SK-N-SH treated with all-trans-retinoic acid at 6 μM for 48 hours (cell line): Measurements from ENCODE around the gene NUBPL.

Experiments
- ATAC-seq: fragments of 200-7000 bp; cut with Tn5 transposase; 3 replicates; pipeline ENCODE4 v1.9.1; 2020; ENCODE audit warnings: mild to moderate bottlenecking, moderate library complexity
- ARNTL ChIP-seq: fragments of 450-650 bp; formaldehyde crosslinking; IDR thresholded peaks from 2 replicates; pipeline ENCODE4 v1.5.0; 2020; ENCODE audit warnings: low read depth, mild to moderate bottlenecking, moderate library complexity, borderline replicate concordance
- BACH2 ChIP-seq: fragments of 250-450 bp; sonication (Bioruptor Pico); IDR thresholded peaks from 2 replicates; pipeline ENCODE4 v1.9.0; 2021; ENCODE audit warnings: mild to moderate bottlenecking, borderline replicate concordance
- CSDC2 ChIP-seq: fragments of 250-450 bp; sonication (Bioruptor Pico); IDR thresholded peaks from 2 replicates; pipeline ENCODE4 v1.5.0; 2020; ENCODE audit warnings: mild to moderate bottlenecking, moderate library complexity
- ESRRG ChIP-seq: fragments of 250-450 bp; sonication (Bioruptor Pico); IDR thresholded peaks from 2 replicates; pipeline ENCODE4 v1.6.1; 2021; ENCODE audit warnings: mild to moderate bottlenecking
- GLIS3 ChIP-seq: fragments of 250-450 bp; sonication (Bioruptor Pico); IDR thresholded peaks from 2 replicates; pipeline ENCODE4 v1.5.0; 2020; ENCODE audit warnings: mild to moderate bottlenecking, moderate library complexity
- OSR1 ChIP-seq: fragments of 250-450 bp; sonication (Bioruptor Pico); IDR thresholded peaks from 2 replicates; pipeline ENCODE4 v1.8.0; 2022; ENCODE audit warnings: moderate library complexity, mild to moderate bottlenecking, inconsistent platforms
- PPARA ChIP-seq: fragments of 250-450 bp; sonication (Bioruptor Pico); IDR thresholded peaks from 2 replicates; pipeline ENCODE4 v1.5.0; 2020; ENCODE audit warnings: mild to moderate bottlenecking, borderline replicate concordance
- RARB ChIP-seq: fragments of 250-450 bp; sonication (Bioruptor Pico); IDR thresholded peaks from 2 replicates; pipeline ENCODE4 v1.8.0; 2021; ENCODE audit warnings: mild to moderate bottlenecking, moderate library complexity
- SNAI2 ChIP-seq: fragments of 250-450 bp; sonication (Bioruptor Pico); IDR thresholded peaks from 2 replicates; pipeline ENCODE4 v1.5.0; 2020; ENCODE audit warnings: mild to moderate bottlenecking, moderate library complexity
- TCF4 ChIP-seq: fragments of 250-450 bp; sonication (Bioruptor Pico); IDR thresholded peaks from 2 replicates; pipeline ENCODE4 v1.8.0; 2021; ENCODE audit warnings: mild to moderate bottlenecking, moderate library complexity, borderline replicate concordance
- TOX ChIP-seq: fragments of 250-450 bp; sonication (Bioruptor Pico); IDR thresholded peaks from 2 replicates; pipeline ENCODE4 v1.8.0; 2021; ENCODE audit warnings: mild to moderate bottlenecking, moderate library complexity, borderline replicate concordance
- ZC3H10 ChIP-seq: fragments of 250-450 bp; sonication (Bioruptor Pico); IDR thresholded peaks from 2 replicates; pipeline ENCODE4 v1.5.1; 2021; ENCODE audit warnings: mild to moderate bottlenecking, moderate library complexity
- ZFP30 ChIP-seq: fragments of 450-650 bp; formaldehyde crosslinking; IDR thresholded peaks from 2 replicates; pipeline ENCODE4 v1.5.0; 2022; ENCODE audit warnings: mild to moderate bottlenecking, moderate library complexity
- ZNF565 ChIP-seq: fragments of 450-650 bp; formaldehyde crosslinking; conservative IDR thresholded peaks from 2 replicates; pipeline ENCODE4 v1.5.0; 2020; ENCODE audit warnings: low read depth, mild to moderate bottlenecking, moderate library complexity
- ZNF70 ChIP-seq: fragments of 450-650 bp; formaldehyde crosslinking; IDR thresholded peaks from 2 replicates; pipeline ENCODE4 v1.5.0; 2020; ENCODE audit warnings: mild to moderate bottlenecking, moderate library complexity
- ZNF8 ChIP-seq: fragments of 450-650 bp; formaldehyde crosslinking; IDR thresholded peaks from 2 replicates; pipeline ENCODE4 v1.5.0; 2020; ENCODE audit warnings: mild to moderate bottlenecking, moderate library complexity
- TF ChIP-seq, protein P1 (sequence below): fragments of 250-450 bp; sonication (Bioruptor Pico); IDR thresholded peaks from 2 replicates; pipeline ENCODE4 v1.5.1; 2020; ENCODE audit warnings: low read depth, mild to moderate bottlenecking, moderate library complexity
- TF ChIP-seq, protein P2 (sequence below): fragments of 250-450 bp; sonication (Bioruptor Pico); IDR thresholded peaks from 2 replicates; pipeline ENCODE4 v1.5.1; 2021; ENCODE audit warnings: mild to moderate bottlenecking, moderate library complexity
- TF ChIP-seq, protein P3 (sequence below): fragments of 250-450 bp; sonication (Bioruptor Pico); IDR thresholded peaks from 2 replicates; pipeline ENCODE4 v1.5.0; 2020; ENCODE audit warnings: mild to moderate bottlenecking, moderate library complexity
- TF ChIP-seq, protein P4 (sequence below): fragments of 250-450 bp; sonication (Bioruptor Pico); IDR thresholded peaks from 2 replicates; pipeline ENCODE4 v1.8.0; 2021; ENCODE audit warnings: low read depth, mild to moderate bottlenecking, moderate library complexity, borderline replicate concordance
- TF ChIP-seq, protein P5 (sequence below): fragments of 250-450 bp; sonication (Bioruptor Pico); IDR thresholded peaks from 2 replicates; pipeline ENCODE4 v1.8.0; 2020; ENCODE audit warnings: mild to moderate bottlenecking, moderate library complexity, borderline replicate concordance

Gene NUBPL

DNA sequence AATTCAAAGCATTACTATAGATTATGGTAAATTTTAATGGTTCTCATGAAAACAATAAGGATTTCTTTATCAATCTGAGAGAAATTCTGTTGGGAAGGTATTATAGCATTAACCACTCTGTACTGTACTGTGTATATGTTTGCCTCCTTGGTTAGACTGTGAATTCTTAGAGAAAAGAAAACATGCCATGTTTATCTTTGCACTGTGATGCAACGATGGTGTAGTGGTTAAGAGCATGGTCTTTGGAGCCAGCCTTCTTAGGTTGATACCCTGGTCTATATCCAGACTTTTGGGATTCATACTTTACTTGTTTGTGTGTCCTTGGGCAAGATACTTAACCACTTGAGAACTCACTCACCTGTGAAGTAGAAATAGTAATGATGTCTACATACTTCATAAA lies 32.2 kb upstream of the NUBPL start (continued):
- TF ChIP-seq, protein P1, sequence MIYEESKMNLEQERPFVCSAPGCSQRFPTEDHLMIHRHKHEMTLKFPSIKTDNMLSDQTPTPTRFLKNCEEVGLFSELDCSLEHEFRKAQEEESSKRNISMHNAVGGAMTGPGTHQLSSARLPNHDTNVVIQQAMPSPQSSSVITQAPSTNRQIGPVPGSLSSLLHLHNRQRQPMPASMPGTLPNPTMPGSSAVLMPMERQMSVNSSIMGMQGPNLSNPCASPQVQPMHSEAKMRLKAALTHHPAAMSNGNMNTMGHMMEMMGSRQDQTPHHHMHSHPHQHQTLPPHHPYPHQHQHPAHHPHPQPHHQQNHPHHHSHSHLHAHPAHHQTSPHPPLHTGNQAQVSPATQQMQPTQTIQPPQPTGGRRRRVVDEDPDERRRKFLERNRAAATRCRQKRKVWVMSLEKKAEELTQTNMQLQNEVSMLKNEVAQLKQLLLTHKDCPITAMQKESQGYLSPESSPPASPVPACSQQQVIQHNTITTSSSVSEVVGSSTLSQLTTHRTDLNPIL, result no peak
- TF ChIP-seq CSDC2 (CRISPR knock-in tag), result no peak
- no peak for TF ChIP-seq ZNF8 (CRISPR knock-in tag)
- no peak for TF ChIP-seq BACH2 (CRISPR knock-in tag)
- no peak for TF ChIP-seq ARNTL
- no peak for TF ChIP-seq TOX (CRISPR knock-in tag)
- TF ChIP-seq RARB (CRISPR knock-in tag), result no peak
- TF ChIP-seq GLIS3 (CRISPR knock-in tag), result no peak
- TF ChIP-seq, all 23 proteins: peak for 0

DNA sequence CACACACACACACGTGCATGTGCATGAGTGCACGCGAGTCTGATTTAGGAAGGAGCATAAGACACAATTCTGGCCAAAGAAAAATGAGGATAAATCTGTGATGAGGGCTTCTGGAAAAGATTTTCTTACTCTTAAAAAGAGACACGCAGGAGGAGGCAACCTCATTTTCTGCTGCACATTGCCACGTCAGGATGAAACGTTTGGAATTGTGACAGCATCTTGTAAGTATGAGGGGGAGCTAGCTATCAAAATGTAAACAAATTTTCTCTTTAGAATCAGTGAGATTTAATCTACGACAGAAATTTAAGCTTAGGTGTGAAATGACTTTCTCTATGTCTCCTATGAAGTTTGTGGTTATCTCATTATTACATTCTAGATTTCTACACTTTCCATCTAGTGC lies 31.1 kb upstream of the NUBPL start:
- no peak for ATAC-seq
- TF ChIP-seq, protein P2, sequence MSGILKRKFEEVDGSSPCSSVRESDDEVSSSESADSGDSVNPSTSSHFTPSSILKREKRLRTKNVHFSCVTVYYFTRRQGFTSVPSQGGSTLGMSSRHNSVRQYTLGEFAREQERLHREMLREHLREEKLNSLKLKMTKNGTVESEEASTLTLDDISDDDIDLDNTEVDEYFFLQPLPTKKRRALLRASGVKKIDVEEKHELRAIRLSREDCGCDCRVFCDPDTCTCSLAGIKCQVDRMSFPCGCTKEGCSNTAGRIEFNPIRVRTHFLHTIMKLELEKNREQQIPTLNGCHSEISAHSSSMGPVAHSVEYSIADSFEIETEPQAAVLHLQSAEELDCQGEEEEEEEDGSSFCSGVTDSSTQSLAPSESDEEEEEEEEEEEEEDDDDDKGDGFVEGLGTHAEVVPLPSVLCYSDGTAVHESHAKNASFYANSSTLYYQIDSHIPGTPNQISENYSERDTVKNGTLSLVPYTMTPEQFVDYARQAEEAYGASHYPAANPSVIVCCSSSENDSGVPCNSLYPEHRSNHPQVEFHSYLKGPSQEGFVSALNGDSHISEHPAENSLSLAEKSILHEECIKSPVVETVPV (CRISPR knock-in tag), result no peak
- TF ChIP-seq GLIS3 (CRISPR knock-in tag) (no peak), ARNTL (no peak), BACH2 (CRISPR knock-in tag) (no peak), RARB (CRISPR knock-in tag) (no peak), PPARA (CRISPR knock-in tag) (no peak), ESRRG (CRISPR knock-in tag) (no peak), ZC3H10 (CRISPR knock-in tag) (no peak), ZNF70 (no peak), OSR1 (CRISPR knock-in tag) (no peak), CSDC2 (CRISPR knock-in tag) (no peak), SNAI2 (no peak)
- TF ChIP-seq, protein P3, sequence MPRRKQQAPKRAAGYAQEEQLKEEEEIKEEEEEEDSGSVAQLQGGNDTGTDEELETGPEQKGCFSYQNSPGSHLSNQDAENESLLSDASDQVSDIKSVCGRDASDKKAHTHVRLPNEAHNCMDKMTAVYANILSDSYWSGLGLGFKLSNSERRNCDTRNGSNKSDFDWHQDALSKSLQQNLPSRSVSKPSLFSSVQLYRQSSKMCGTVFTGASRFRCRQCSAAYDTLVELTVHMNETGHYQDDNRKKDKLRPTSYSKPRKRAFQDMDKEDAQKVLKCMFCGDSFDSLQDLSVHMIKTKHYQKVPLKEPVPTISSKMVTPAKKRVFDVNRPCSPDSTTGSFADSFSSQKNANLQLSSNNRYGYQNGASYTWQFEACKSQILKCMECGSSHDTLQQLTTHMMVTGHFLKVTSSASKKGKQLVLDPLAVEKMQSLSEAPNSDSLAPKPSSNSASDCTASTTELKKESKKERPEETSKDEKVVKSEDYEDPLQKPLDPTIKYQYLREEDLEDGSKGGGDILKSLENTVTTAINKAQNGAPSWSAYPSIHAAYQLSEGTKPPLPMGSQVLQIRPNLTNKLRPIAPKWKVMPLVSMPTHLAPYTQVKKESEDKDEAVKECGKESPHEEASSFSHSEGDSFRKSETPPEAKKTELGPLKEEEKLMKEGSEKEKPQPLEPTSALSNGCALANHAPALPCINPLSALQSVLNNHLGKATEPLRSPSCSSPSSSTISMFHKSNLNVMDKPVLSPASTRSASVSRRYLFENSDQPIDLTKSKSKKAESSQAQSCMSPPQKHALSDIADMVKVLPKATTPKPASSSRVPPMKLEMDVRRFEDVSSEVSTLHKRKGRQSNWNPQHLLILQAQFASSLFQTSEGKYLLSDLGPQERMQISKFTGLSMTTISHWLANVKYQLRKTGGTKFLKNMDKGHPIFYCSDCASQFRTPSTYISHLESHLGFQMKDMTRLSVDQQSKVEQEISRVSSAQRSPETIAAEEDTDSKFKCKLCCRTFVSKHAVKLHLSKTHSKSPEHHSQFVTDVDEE (CRISPR knock-in tag), result no peak
- TF ChIP-seq, protein P1, result no peak

DNA sequence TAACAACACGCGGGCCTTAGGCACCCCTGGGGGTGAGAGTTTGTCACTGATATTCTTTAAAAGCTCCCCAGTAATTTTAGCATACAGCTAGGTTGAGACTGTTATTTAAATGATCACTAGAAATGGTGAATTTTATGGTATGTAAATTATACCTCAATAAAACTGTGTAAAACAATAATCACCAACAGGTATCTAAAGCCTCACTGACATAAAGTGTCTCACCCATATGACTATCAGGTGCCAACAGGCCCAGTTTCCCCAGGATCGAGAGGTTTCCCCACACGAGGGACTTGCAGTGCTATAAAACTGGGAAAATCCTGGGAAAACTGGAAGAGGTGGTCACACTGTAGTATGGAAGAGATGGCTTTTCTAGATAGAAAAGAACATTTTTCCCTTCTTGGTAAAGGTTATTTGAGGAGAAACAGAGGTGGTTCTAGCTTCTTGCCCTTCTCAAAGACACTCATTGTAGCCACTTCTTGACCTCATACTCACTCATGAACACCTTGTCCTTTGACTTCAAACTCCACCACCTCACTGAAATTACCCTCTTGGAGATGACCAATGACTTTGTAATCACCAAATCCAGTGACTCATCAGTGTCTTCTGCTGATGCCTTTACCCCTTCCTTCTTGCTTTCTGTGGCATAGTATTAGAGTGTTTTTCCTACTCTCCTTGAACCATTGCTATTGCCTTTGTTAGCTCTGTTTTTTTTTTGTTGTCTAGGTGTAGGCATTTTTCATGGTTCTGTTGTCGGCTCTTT lies 24.8 kb upstream of the NUBPL start:
- no peak for ATAC-seq
- TF ChIP-seq GLIS3 (CRISPR knock-in tag) (no peak), PPARA (CRISPR knock-in tag) (no peak)
- TF ChIP-seq, all 23 proteins: peak for 0

DNA sequence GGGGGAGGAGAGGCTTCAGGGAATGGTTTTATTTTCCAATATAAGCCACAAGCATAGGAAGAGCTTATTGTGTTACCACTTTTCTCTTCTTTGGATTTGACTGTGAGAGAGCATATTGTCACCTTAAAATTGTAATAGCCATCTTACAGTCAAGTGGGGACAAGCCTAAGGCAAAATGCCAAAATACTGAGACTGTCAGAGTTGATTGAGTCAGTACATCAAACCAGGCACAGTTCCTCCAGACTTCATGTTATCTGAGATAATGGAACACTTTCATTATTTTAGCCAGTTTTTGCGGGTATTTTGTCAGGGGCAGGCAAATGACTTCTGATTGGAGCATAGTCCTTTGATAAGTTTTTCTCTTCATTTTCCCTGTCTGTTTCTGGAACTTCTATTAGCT lies 19.5 kb upstream of the NUBPL start:
- ATAC-seq, result no peak
- TF ChIP-seq ESRRG (CRISPR knock-in tag) (no peak), CSDC2 (CRISPR knock-in tag) (no peak), TCF4 (CRISPR knock-in tag) (no peak), OSR1 (CRISPR knock-in tag) (no peak), PPARA (CRISPR knock-in tag) (no peak), ZFP30 (no peak), ZNF565 (no peak), SNAI2 (no peak), RARB (CRISPR knock-in tag) (no peak), TOX (CRISPR knock-in tag) (no peak), ZNF8 (CRISPR knock-in tag) (no peak)
- TF ChIP-seq, protein P1, result no peak
- TF ChIP-seq, protein P2 (CRISPR knock-in tag), result no peak
- TF ChIP-seq, protein P4, sequence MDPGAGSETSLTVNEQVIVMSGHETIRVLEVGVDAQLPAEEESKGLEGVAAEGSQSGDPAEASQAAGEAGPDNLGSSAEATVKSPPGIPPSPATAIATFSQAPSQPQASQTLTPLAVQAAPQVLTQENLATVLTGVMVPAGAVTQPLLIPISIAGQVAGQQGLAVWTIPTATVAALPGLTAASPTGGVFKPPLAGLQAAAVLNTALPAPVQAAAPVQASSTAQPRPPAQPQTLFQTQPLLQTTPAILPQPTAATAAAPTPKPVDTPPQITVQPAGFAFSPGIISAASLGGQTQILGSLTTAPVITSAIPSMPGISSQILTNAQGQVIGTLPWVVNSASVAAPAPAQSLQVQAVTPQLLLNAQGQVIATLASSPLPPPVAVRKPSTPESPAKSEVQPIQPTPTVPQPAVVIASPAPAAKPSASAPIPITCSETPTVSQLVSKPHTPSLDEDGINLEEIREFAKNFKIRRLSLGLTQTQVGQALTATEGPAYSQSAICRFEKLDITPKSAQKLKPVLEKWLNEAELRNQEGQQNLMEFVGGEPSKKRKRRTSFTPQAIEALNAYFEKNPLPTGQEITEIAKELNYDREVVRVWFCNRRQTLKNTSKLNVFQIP, result no peak
- TF ChIP-seq, protein P5, sequence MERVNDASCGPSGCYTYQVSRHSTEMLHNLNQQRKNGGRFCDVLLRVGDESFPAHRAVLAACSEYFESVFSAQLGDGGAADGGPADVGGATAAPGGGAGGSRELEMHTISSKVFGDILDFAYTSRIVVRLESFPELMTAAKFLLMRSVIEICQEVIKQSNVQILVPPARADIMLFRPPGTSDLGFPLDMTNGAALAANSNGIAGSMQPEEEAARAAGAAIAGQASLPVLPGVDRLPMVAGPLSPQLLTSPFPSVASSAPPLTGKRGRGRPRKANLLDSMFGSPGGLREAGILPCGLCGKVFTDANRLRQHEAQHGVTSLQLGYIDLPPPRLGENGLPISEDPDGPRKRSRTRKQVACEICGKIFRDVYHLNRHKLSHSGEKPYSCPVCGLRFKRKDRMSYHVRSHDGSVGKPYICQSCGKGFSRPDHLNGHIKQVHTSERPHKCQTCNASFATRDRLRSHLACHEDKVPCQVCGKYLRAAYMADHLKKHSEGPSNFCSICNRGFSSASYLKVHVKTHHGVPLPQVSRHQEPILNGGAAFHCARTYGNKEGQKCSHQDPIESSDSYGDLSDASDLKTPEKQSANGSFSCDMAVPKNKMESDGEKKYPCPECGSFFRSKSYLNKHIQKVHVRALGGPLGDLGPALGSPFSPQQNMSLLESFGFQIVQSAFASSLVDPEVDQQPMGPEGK (CRISPR knock-in tag), result no peak
